Pancreas (tissue), 10 donors: Measurements from ENCODE around the gene CMYA5. TPM values are rescaled to one million over a fixed set of nuclear protein-coding genes. Genes with fewer than 3 reads are reported as not detected.
A peak's percentile ranks its signal among the peaks of the same experiment; 100 is the strongest.

Source experiments
- ATAC-seq, 4 donors: fragments of 200-7000 bp; cut with Tn5 transposase; one replicate each; pipeline versions ENCODE4 v1.8.0 to v1.9.1; 2020; ENCODE audit warnings: mild to moderate bottlenecking in 4 of 4, moderate library complexity in 4 of 4
- DNase-seq, 6 donors: peaks; one replicate each; pipeline ENCODE4 v3.0.0-alpha.2; 2020
- FAIRE-seq: peaks from 2 replicates; lab custom pipeline; 2012; peaks lifted over from hg19 to GRCh38; lab: Jason Lieb, UNC
- H3K27ac ChIP-seq, 4 donors: fragments of 200-600 bp; sonication (generic); 1 replicate in 3 of 4; 2 replicates in 1 of 4; pipeline versions ENCODE4 v1.5.0 to v1.8.0; 2020
- H3K27me3 ChIP-seq, 4 donors: fragments of 200-600 bp; one replicate each; pipeline ENCODE4 v1.8.0; 2021
- H3K36me3 ChIP-seq, 3 donors: fragments of 200-600 bp; sonication (generic) in 1 of 3; one replicate each; pipeline versions ENCODE4 v1.5.0 to v1.8.0; 2020 to 2021
- H3K4me1 ChIP-seq, 3 donors: fragments of 200-600 bp; one replicate each; pipeline ENCODE4 v1.8.0; 2021
- H3K4me3 ChIP-seq, 4 donors: fragments of 200-600 bp; sonication (generic) in 2 of 4; one replicate each; pipeline versions ENCODE4 v1.5.0 to v1.8.0; 2020 to 2021
- H3K9me3 ChIP-seq, 4 donors: fragments of 200-600 bp; one replicate each; pipeline ENCODE4 v1.8.0; 2021
- CTCF ChIP-seq, 4 donors: fragments of 200-600 bp; sonication (generic) in 3 of 4; IDR thresholded peaks; one replicate each; pipeline versions ENCODE4 v1.5.0 to v1.8.0; 2021; ENCODE audit warnings: antibody characterized with exemption in 4 of 4
- WGBS, 2 donors: extraction: QIAGEN DNeasy Blood & Tissue Kit; methylation state at CpG; one replicate each; pipeline ENCODE4 v1.1.7; 2013; 5-methylcytosine and 5-hydroxymethylcytosine counted together
- intact Hi-C, 3 donors: fragments of 100-400 bp; cut with DNase I; formaldehyde crosslinking; loops; one replicate each; pipeline versions ENCODE4 v1.11.1 to v1.14.2; 2022
- polyA plus RNA-seq, 2 donors: library from polyadenylated mRNA; stranded (reverse); fragments of 200-250 nt; gene quantifications; one replicate each; pipeline ENCODE4 v1.2.3, GENCODE V29; 2013
- total RNA-seq, 6 donors: library from RNA; stranded (reverse); fragmentation: NEBNext Ultra II Directional in 4 of 6; extraction: Animal tissue kit (Norgen Biotek cat#: 25700) in 4 of 6; gene quantifications; one replicate each; pipeline versions ENCODE4 v1.2.1 to v1.2.4, GENCODE V29; 2021 to 2023
- donor health status: healthy with polysubstance abuse.
- donor health status: DM: no; HTN: no; CAD: no; lungs with moderate emphysema.
- donor health status: DM: no; HTN: no; CAD: no.
- donor health status: control.
- donor health status: control.
- donor health status: Bipolar disorder and iron deficiency.
- donor health status: DM: yes; HTN: yes; CAD: no.
- donor health status: DM: no; HTN: no; CAD: no.
- donor health status: DM: no; HTN: no; CAD: no.
- donor health status: DM: yes; HTN: yes; CAD: no.

The CMYA5 gene
- total and polyA plus RNA-seq, 8 donors: 0.09 to 0.84 (median 0.39) TPM

DNA sequence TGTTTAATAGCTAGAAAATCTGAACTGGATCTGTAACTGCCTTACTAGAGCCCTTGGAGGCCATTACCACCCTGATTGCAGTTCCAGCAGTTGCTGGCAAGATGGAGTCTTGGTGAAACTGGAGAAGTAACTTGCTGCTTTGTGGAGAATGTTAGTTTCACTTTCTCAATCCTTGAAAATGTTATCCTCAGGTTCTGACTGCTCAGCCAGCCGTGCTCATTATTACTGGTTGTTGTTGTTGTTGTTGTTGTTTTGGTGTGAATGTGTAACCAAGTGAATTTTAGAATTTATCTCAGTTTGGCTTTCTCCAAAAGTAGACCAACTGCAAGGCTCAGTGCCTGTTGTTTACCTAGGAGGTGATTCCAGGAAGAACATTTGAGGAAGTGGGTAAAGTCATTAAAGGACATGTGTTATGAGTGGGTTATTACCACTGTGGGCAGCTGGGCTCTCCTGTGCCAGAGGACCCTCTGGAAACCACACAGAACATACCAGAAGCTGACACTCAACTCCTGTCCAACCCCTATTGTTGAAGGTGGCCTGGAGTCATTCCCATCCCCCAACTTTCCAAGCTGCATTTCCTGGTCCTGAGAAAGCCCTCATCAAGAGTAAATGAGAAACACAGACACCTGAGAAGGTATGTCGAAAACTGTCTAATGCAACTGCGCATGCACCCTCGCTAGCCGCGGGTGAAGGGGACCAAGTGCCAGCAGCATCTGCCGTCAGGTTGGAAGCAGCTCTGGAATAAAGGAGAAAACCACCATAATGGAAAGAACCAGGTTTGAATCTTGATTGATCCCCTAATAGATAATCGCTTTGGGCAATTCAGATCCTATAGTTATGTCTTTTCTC lies 111.6 kb downstream of the CMYA5 start:
- no peak for DNase-seq
- ATAC-seq: peak in 1 of 4 donors; percentile 29
- TF ChIP-seq CTCF (IDR thresholded peaks at IDR 0.05): no peak
- intact Hi-C loops: no loop called here
- whole genome bisulfite sequencing, 2 donors: 94 to 95% methylated on average over 8 of the region's 8 CpGs
- Histone ChIP-seq H3K27me3 (no peaks in the 10 kb centered on the region), H3K4me3 (no peak overlapping the region), H3K27ac (no peak overlapping the region), H3K36me3 (no peaks in the 10 kb centered on the region), H3K9me3 (no peaks in the 10 kb centered on the region), H3K4me1 (no peaks in the 10 kb centered on the region)
- FAIRE-seq: no peak

- Histone ChIP-seq H3K9me3 (no peaks in the 10 kb centered on the region), H3K4me1 (no peaks in the 10 kb centered on the region), H3K36me3 (no peaks in the 10 kb centered on the region), H3K27ac (no peak overlapping the region), H3K4me3 (no peak overlapping the region), H3K27me3 (no peaks in the 10 kb centered on the region)
- ATAC-seq (no peak), FAIRE-seq (no peak), DNase-seq (no peak)
- intact Hi-C loops: no loop called here
- 81 to 83% methylated on average over 1 of the region's 1 CpG for WGBS, 2 donors
- no peak for TF ChIP-seq CTCF (IDR thresholded peaks at IDR 0.05)
Observed at GRCh38 chr5:79802406-79802805, 112.8 kb downstream of the CMYA5 start.

- H3K4me1 ChIP-seq: no peaks in the 10 kb centered on the region
- H3K4me3 ChIP-seq: no peak overlapping the region
- no peak overlapping the region for H3K27ac ChIP-seq
- no peaks in the 10 kb centered on the region for H3K9me3 ChIP-seq
- intact Hi-C loops: no loop called here
- no peaks in the 10 kb centered on the region for H3K36me3 ChIP-seq
- FAIRE-seq (no peak), DNase-seq (no peak), ATAC-seq (no peak)
- TF ChIP-seq CTCF (IDR thresholded peaks at IDR 0.05): no peak
- H3K27me3 ChIP-seq: no peaks in the 10 kb centered on the region
- WGBS, 2 donors: 92 to 94% methylated on average over 2 of the region's 2 CpGs
Observed at GRCh38 chr5:79803007-79803406, 113.4 kb downstream of the CMYA5 start.

- DNase-seq (no peak), FAIRE-seq (no peak), ATAC-seq (peak in 2 of 4 donors; percentile 35 to 38)
- TF ChIP-seq CTCF (IDR thresholded peaks at IDR 0.05): no peak
- 47 to 51% methylated on average over 3 of the region's 3 CpGs for WGBS, 2 donors
- Histone ChIP-seq H3K27me3 (no peaks in the 10 kb centered on the region), H3K9me3 (no peaks in the 10 kb centered on the region), H3K27ac (no peak overlapping the region), H3K4me3 (no peak overlapping the region), H3K4me1 (no peaks in the 10 kb centered on the region), H3K36me3 (no peaks in the 10 kb centered on the region)
- intact Hi-C loops: no loop called here
Observed at GRCh38 chr5:79806741-79807140, 117.1 kb downstream of the CMYA5 start.

- H3K36me3 ChIP-seq: no peaks in the 10 kb centered on the region
- ATAC-seq (no peak), FAIRE-seq (no peak), DNase-seq (no peak)
- 81 to 90% methylated on average over 3 of the region's 3 CpGs for WGBS, 2 donors
- H3K4me1 ChIP-seq: no peaks in the 10 kb centered on the region
- no peaks in the 10 kb centered on the region for H3K27me3 ChIP-seq
- TF ChIP-seq CTCF (IDR thresholded peaks at IDR 0.05): no peak
- H3K27ac ChIP-seq: no peak overlapping the region
- H3K9me3 ChIP-seq: no peaks in the 10 kb centered on the region
- intact Hi-C loops: no loop called here
- no peak overlapping the region for H3K4me3 ChIP-seq
Observed at GRCh38 chr5:79809743-79810142, 120.1 kb downstream of the CMYA5 start.
